SKM-1 treated with dmso at 0.1 percent for 144 hours (cell line): Measurements from ENCODE around the gene LYZL2.
"Not testable (repeated sequence)": the region's sequence is repeated elsewhere in the genome, so short reads cannot be mapped to it uniquely, and the experiment has no call there.

Experiments
- DNase-seq: peaks from one replicate; lab custom pipeline; 2025; ENCODE audit not compliant: unreplicated experiment; lab: John Stamatoyannopoulos, UW

The LYZL2 gene

GRCh38 chr10:30639946-30640786 is 10.6 kb upstream of the LYZL2 start:
- DNase-seq = peak; percentile 8

GRCh38 chr10:30637881-30638467 is 8.4 kb upstream of the LYZL2 start:
- DNase-seq = no peak

- DNase-seq = no peak
Observed at GRCh38 chr10:30631188-30631587, 1.6 kb upstream of the LYZL2 start.

- no peak for DNase-seq
Observed at GRCh38 chr10:30630571-30630970, 1.0 kb upstream of the LYZL2 start.

GRCh38 chr10:30628576-30628975 is 977 bp downstream of the LYZL2 start:
- DNase-seq = not testable (repeated sequence)

- DNase-seq = not testable (repeated sequence)
Observed at GRCh38 chr10:30626837-30627236, 2.7 kb downstream of the LYZL2 start.

- DNase-seq = not testable (repeated sequence)
Observed at GRCh38 chr10:30626196-30626595, 3.4 kb downstream of the LYZL2 start.

GRCh38 chr10:30625080-30625479 is 4.5 kb downstream of the LYZL2 start:
- DNase-seq = no peak

- DNase-seq = no peak
Observed at GRCh38 chr10:30619966-30620365, 9.6 kb downstream of the LYZL2 start.

GRCh38 chr10:30617070-30617469 is 12.5 kb downstream of the LYZL2 start:
- no peak for DNase-seq

GRCh38 chr10:30611041-30611440 is 18.5 kb downstream of the LYZL2 start:
- DNase-seq = not testable (repeated sequence)

GRCh38 chr10:30607814-30608213 is 21.7 kb downstream of the LYZL2 start:
- DNase-seq = no peak

- no peak for DNase-seq
Observed at GRCh38 chr10:30606313-30606712, 23.2 kb downstream of the LYZL2 start.

GRCh38 chr10:30605341-30606121 is 24.0 kb downstream of the LYZL2 start:
- not testable (repeated sequence) for DNase-seq

- no peak for DNase-seq
Observed at GRCh38 chr10:30603589-30603988, 26.0 kb downstream of the LYZL2 start.

- no peak for DNase-seq
Observed at GRCh38 chr10:30602747-30603146, 26.8 kb downstream of the LYZL2 start.

- peak; percentile 24 for DNase-seq
Observed at GRCh38 chr10:30600005-30600404, 29.5 kb downstream of the LYZL2 start.

GRCh38 chr10:30598105-30598776 is 31.3 kb downstream of the LYZL2 start:
- no peak for DNase-seq

GRCh38 chr10:30597433-30597824 is 32.1 kb downstream of the LYZL2 start:
- not testable (repeated sequence) for DNase-seq

- not testable (repeated sequence) for DNase-seq
Observed at GRCh38 chr10:30596493-30597432, 32.8 kb downstream of the LYZL2 start.
